Fibroblast of peridontal ligament (primary cell): ENCODE data around the gene CELF4.
"Not testable (repeated sequence)": the region's sequence is repeated elsewhere in the genome, so short reads cannot be mapped to it uniquely, and the experiment has no call there.

Experiments used
- DNase-seq: peaks from one replicate; pipeline ENCODE4 v3.0.0-alpha.2; 2010; ENCODE audit errors: extremely low read depth

CELF4 gene

DNA sequence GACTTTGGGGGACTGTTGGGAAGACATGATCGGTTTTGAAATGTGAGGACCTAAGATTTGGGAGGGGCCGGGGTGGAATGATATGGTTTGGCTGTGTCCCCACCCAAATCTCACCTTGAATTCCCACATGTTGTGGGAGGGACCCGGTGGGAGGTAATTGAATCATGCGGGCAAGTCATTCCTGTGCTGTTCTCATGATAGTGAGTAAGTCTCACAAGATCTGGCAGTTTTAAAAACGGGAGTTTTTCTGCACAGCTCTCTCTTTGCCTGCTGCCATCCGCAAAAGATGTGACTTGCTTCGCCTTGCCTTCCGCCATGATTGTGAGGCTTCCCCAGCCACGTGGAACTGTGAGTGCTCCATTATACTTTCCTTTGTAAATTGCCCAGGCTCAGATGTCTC is 207.5 kb downstream of the CELF4 start:
- not testable (repeated sequence) for DNase-seq

DNA sequence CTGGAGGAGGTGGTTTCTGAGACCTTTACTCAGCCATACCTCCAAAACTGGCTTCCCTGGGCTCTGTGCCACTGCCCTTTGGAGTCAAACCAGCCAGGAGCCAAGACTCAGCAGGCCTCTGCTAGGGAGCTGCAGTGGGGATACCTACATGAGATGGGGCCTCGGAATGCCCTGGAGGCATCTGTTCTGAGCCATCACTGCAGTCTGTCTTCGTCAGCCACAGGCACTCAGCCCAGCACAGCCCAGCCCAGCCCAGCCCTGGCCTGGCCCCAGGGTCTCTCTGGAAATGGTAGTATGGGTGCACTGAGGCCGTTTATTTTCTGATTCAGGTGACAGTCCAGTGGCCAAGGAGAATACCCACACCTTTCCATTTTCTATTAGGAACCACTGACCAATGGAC is 209.8 kb downstream of the CELF4 start:
- no peak for DNase-seq

DNA sequence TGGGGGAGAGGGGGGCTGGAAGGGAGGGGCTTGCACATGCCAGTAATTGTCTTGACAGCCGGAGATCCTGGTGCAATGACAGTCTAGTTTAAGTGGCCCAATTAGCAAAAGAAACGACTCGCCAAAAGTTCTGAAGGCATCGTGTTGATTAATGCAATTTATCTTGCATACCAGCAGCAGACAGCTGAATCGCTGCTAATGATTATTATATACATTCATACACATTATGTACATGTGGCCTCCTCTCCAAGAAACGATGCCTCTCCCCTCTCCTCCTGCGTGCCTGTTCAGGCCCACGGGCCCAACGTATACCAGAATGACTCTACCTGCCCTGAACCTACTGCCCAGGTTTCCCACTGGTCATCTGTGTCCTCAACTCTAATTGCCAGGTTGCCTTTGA is 214.5 kb downstream of the CELF4 start:
- no peak for DNase-seq

- no peak for DNase-seq
Measured at GRCh38 chr18:37348729-37349128, 216.9 kb downstream of the CELF4 start.

DNA sequence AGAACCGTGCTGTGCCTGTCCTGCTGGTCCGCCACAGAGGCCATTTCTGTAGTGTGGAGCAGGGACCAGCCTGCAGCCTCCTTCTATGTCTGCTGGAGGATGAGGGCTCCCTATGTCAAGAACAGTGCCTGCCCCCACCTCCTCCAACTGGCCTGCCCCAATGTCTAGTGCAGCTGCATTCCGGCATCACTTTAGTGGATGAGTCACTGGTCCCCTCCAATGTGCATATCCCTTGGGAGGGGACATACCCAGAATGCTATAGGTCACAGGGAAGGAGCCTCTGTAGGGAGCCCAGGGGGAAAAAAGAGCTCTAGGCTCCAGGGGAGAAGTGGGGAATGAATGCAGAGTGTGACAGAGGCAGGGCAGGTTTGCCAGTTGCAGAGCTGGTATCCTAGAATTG is 219.6 kb downstream of the CELF4 start:
- DNase-seq: no peak

DNA sequence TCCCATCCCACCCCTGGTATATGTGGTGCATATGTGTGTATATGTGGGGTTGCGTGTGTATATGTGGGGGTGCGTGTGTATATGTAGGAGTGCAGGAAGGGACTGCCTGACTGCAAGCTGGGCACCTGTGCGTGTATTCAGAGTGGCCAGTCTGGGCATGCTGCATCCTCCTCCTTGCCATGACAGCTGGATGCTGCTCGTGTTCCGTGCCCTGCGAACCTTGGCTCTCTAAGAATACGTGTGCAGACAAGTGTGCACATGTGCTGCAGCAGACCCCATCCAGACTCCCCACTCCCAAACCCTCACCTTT is 222.1 kb downstream of the CELF4 start:
- DNase-seq: no peak

DNA sequence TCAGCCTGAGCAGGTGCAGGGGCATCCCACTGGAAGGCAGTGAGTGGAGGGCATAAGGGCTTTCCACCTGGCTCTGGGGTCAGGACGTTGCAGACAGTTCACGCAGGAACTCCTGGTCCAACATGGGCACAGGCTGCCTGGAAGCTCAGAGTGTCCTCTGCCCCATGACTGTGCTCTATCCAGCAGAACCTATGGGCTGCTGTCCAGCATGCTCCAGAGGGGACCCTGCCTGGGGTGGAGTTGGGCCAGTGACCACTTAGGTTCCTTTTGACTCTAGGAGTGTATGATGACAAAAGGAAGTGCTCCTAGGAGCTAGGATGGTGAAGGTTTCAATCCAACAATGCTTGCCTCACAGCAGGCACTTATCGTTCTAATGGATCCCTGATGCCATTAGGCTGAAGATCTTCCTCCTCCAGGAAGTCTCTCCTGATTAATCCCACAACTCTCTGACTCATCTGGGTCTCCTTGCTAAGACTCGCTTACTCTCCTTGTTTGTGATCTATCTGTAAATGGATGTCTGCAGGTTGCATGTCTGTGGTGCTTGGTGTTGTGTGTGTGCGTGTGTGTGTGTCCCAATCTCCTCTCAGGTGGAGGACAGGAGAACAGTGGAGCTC is 224.0 kb downstream of the CELF4 start:
- no peak for DNase-seq

- no peak for DNase-seq
Measured at GRCh38 chr18:37341016-37341415, 224.6 kb downstream of the CELF4 start.

- no peak for DNase-seq
Measured at GRCh38 chr18:37339701-37340215, 225.8 kb downstream of the CELF4 start.

DNA sequence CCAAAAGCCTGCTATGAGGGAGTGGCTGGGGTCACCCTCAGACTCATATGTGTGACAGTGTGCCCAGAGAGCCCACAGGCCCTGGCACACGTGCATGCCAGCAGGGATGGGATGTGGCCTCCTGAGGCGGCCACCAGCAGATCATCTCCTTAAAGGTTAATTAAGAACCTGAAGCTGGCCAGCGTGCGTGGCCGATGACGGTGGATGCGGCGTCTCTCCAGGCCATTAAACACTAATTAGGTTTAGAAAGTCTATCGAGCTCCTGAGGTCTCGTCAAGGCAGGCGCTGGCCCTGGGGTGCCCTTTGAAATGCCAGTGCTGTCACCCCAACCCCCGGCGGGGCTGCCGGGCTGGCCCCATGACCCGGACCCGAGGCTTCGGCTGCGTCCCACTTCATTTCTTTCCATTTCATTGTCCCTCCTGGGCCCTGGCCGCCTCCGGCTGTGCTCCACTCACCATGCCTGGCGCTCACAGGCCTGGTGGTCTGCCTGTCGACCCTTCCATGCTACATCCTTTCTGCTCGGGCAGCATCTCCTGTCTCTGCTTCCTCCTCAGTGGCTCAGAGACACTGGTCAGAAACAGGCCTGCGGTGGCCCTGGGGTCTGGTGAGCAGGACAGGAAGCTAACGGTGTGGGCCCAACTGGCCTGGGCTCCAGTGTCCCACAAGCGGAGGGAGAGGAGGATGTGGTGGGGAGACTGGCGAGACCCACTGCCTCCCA is 228.9 kb downstream of the CELF4 start:
- DNase-seq: no peak

DNA sequence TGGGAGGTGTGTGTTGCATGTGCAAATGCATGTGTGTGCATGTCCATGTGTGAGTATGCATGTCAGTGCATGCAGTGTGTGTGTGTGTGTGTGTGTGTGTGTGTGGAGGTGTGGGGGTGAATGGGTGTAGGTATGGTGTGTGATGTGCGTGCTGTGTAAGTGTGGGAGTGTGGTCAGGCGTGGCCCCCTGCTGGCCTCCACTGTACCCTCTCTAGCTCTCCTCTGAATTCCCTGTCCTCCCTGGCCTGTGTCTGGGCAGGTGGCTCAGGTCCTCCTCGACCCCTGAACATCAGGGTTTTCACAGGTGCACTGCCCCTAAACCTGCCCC is 230.2 kb downstream of the CELF4 start:
- no peak for DNase-seq

GRCh38 chr18:37334631-37335408 is 230.8 kb downstream of the CELF4 start:
- peak; percentile 43 for DNase-seq

DNA sequence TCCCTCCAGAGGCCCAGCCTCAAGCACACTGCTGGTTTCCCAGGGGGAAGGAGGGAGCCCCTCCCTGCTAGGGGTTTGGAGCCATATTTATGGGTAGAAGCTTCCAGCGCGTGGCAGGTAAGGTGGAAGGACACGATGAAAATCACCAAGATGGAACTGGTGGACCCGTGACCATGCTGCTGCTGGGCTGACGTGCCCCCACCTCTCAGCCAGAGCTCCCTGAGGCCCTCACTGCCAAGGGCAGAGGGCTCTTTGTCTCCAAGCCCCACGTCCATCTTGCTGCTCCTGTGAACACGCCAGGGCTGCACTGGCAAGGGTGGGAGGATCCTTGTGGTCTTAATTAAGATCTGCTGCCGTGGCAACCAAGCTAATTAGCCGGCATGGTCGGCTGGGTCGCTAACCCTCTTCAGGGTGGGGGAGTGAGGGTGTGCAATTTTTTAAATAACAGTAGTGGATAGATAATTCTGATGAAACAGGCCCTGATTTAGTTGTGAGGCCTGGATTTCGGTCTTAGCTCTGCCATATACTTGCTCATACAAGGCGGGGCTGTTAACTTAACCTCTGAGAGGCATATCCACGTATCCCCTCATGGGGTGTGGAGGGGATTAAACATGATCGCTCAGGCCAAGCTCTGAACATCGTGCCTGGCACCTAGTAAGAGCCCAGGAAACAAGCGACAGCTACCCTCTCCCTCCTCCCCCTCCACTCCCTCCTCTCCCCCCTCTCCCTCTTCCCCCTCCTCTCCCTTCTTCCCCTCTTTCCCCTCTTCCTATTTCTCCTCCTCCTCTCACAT is 232.8 kb downstream of the CELF4 start:
- DNase-seq: no peak

DNA sequence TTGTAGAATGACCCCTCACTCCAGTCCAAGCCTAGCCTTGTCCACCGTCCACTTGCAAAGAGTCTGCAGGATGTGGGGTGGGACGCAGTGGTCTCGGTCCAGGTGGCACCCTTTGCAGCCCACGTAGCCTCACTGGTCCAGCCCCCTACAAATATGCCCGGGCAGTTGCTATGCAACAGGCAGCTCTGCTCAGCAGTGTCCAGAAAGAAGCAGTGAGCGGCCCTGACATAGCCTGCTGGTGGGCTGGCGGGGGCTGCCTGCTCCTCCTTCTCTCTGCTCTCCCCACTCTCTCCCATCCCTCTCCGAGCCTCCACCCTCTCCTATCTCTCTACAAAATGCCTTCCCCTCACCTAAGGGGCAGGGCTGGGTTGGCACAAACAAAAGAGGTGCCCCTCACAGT is 233.4 kb downstream of the CELF4 start:
- no peak for DNase-seq

DNA sequence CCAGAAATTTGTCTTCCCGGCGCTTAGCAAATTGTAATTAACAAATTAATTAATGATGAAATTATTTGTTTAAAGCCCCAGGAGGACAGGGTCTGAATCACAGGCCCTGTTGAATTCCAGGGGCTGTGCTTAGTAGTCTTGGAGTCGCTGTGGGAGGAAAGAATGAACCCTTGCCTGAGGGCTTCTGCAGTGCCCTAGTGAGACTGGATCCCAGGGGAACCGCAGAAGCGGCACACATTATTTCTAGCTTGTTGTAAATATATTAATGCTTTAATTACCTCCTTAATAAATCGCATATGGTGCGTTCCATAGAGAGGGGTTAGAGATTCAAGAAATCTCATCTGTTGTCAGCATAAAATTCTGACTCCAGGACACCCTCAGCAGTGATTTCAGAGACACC is 235.4 kb downstream of the CELF4 start:
- no peak for DNase-seq

GRCh38 chr18:37328946-37329719 is 236.5 kb downstream of the CELF4 start:
- no peak for DNase-seq

- DNase-seq: no peak
Measured at GRCh38 chr18:37327063-37327577, 238.5 kb downstream of the CELF4 start.

DNA sequence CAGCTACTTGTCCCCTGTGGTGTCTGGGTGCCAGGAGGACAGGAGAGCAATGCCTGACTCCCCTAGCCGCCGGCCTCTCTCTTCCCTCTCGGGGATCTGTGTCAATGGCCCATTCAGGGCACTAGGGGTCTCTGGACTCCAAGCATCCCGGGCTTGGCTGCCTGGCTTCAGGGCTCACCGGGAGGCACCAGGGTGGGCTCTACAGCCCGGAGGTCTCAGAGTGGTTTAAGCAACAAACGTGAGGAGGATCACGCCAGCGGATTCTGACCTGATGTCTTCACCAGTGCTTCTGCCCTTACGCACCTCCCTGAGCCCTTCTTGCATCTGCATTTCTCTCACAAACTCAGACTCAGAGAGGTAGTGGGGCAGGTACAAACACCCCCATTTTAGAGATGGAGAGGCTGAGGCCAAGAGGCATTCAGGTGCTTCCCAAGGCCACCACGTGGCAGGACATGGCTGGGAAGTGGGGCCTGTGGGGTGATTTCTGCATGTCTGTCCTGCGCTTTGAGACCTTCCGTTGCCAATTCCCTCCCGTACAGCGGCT is 243.0 kb downstream of the CELF4 start:
- peak; percentile 9 for DNase-seq

DNA sequence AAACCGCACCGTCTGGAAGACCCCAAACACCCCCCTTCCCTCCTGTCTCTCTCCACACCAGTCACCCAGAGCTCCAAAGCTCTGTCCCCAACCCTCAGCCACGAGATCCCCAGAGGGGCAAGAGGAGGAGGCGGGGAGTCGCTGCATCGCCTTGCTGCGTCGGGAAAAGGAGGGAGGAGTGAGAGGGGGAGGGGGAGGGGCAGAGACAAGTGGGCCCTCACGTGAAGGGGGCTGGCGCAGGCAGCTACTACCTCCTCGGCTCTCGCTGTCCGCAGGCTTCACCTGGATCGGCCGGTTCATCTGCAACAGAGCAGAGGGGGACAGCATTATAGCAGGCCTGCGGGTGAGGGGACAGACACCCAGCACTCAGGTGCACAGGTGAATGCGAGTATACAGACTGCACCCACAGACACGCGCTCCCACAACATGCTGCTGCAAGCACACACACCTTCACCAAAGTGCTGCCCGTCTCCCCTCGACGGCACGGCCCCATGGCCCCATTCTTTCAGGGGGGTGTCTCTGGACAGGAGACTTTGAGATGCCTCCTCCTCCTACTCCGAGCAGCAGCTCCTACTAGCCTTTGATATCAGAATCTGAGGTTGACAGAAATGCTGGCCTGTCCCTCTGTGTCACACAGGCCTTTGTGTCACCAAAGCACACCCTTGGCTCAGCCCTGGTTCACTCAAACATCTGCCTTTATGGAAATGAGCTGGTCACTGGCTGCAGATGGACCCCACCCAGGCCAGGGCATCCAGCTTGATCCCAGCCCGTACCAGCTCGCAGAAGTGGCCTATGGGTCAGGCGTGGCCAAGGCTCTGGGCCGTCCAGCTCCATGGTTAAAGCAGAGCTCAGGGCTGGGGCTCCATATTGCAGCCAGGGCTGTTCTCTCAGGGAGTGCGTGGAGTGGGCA is 243.8 kb downstream of the CELF4 start:
- no peak for DNase-seq

GRCh38 chr18:37320317-37320716 is 245.3 kb downstream of the CELF4 start:
- DNase-seq: no peak
